GM21367 (cell line): ENCODE data around the gene ALDH5A1.

Experiments used
- ATAC-seq: cut with Tn5 transposase; IDR thresholded peaks from one replicate; pipeline ENCODE4 v1.9.1; 2021; ENCODE audit not compliant: unreplicated experiment

The ALDH5A1 gene

GRCh38 chr6:24522228-24523176 lies 27.7 kb downstream of the ALDH5A1 start:
- ATAC-seq: no peak

- no peak for ATAC-seq
Measured at GRCh38 chr6:24524329-24524728, 29.6 kb downstream of the ALDH5A1 start.

GRCh38 chr6:24524805-24525204 lies 30.0 kb downstream of the ALDH5A1 start:
- no peak for ATAC-seq

- ATAC-seq: no peak
Measured at GRCh38 chr6:24529985-24530384, 35.2 kb downstream of the ALDH5A1 start.

GRCh38 chr6:24534329-24534728 lies 39.6 kb downstream of the ALDH5A1 start:
- no peak for ATAC-seq

GRCh38 chr6:24535210-24535609 lies 40.4 kb downstream of the ALDH5A1 start:
- no peak for ATAC-seq

- no peak for ATAC-seq
Measured at GRCh38 chr6:24536466-24536865, 41.7 kb downstream of the ALDH5A1 start.

GRCh38 chr6:24537082-24537699 lies 42.4 kb downstream of the ALDH5A1 start:
- no peak for ATAC-seq

- no peak for ATAC-seq
Measured at GRCh38 chr6:24537771-24538385, 43.1 kb downstream of the ALDH5A1 start.

GRCh38 chr6:24539416-24539815 lies 44.6 kb downstream of the ALDH5A1 start:
- no peak for ATAC-seq

- no peak for ATAC-seq
Measured at GRCh38 chr6:24540197-24540596, 45.4 kb downstream of the ALDH5A1 start.

- ATAC-seq: no peak
Measured at GRCh38 chr6:24543683-24544082, 48.9 kb downstream of the ALDH5A1 start.

GRCh38 chr6:24545183-24545582 lies 50.4 kb downstream of the ALDH5A1 start:
- no peak for ATAC-seq

- ATAC-seq: no peak
Measured at GRCh38 chr6:24545691-24546090, 50.9 kb downstream of the ALDH5A1 start.

GRCh38 chr6:24546439-24546838 lies 51.7 kb downstream of the ALDH5A1 start:
- no peak for ATAC-seq

- no peak for ATAC-seq
Measured at GRCh38 chr6:24547243-24547642, 52.5 kb downstream of the ALDH5A1 start.

GRCh38 chr6:24549158-24549557 lies 54.4 kb downstream of the ALDH5A1 start:
- no peak for ATAC-seq

- ATAC-seq: no peak
Measured at GRCh38 chr6:24549674-24550353, 55.0 kb downstream of the ALDH5A1 start.

- no peak for ATAC-seq
Measured at GRCh38 chr6:24551139-24551538, 56.4 kb downstream of the ALDH5A1 start.

GRCh38 chr6:24554474-24554873 lies 59.7 kb downstream of the ALDH5A1 start:
- no peak for ATAC-seq

- ATAC-seq: no peak
Measured at GRCh38 chr6:24558516-24558915, 63.7 kb downstream of the ALDH5A1 start.
